MM.1S (cell line): ENCODE data around the gene CCSAP.

Experiments used
- EZH2 ChIP-seq: fragments of 300-600 bp; sonication (generic); optimal IDR thresholded peaks from 2 replicates; pipeline ENCODE3; 2017; ENCODE audit warnings: low read depth, mild to moderate bottlenecking, antibody characterized with exemption, low read length, mixed read lengths
- EZH2phosphoT487 ChIP-seq: fragments of 300-600 bp; sonication (generic); IDR thresholded peaks from 2 replicates; pipeline ENCODE4 v1.6.1; 2018; ENCODE audit warnings: antibody characterized with exemption, low read length
- TF ChIP-seq, protein P1 (sequence below): fragments of 300-600 bp; sonication (generic); IDR thresholded peaks from 2 replicates; pipeline ENCODE4 v1.5.1; 2016; ENCODE audit warnings: antibody characterized with exemption, low read length, mixed read lengths

DNA sequence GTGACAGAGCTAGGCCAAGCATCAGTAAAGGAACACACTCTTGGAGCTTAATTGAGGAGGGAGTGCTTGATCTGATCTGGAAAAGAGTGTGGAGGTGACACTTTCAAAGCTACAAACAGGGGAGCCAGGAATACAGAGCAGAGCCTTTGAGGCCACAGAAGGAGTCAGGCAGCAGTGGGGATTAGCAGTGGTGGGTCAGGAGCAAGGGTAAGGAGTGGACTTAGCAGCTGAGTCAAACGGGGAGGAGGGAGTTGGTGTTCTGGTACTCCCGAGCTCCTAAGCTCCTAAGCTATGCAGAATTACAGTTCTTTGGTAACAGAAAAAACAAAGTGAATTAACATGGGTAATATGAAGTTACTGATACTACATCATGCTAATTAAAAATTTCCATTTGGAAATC lies 57.4 kb downstream of the CCSAP start:
- no peak for TF ChIP-seq EZH2
- TF ChIP-seq, protein P1, sequence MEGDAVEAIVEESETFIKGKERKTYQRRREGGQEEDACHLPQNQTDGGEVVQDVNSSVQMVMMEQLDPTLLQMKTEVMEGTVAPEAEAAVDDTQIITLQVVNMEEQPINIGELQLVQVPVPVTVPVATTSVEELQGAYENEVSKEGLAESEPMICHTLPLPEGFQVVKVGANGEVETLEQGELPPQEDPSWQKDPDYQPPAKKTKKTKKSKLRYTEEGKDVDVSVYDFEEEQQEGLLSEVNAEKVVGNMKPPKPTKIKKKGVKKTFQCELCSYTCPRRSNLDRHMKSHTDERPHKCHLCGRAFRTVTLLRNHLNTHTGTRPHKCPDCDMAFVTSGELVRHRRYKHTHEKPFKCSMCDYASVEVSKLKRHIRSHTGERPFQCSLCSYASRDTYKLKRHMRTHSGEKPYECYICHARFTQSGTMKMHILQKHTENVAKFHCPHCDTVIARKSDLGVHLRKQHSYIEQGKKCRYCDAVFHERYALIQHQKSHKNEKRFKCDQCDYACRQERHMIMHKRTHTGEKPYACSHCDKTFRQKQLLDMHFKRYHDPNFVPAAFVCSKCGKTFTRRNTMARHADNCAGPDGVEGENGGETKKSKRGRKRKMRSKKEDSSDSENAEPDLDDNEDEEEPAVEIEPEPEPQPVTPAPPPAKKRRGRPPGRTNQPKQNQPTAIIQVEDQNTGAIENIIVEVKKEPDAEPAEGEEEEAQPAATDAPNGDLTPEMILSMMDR, result no peak
- no peak for TF ChIP-seq EZH2phosphoT487
